ENCODE results near the gene NUDC. TPM values are rescaled to one million over a fixed set of nuclear protein-coding genes. Genes with fewer than 3 reads are reported as not detected.

NUDC gene
- total and polyA plus RNA-seq, 9 of the 15 experiments (the other 6 are each of a cell fraction or from before 2014, with no cell fraction given): 9.8 to 234 (median 149) TPM

DNA sequence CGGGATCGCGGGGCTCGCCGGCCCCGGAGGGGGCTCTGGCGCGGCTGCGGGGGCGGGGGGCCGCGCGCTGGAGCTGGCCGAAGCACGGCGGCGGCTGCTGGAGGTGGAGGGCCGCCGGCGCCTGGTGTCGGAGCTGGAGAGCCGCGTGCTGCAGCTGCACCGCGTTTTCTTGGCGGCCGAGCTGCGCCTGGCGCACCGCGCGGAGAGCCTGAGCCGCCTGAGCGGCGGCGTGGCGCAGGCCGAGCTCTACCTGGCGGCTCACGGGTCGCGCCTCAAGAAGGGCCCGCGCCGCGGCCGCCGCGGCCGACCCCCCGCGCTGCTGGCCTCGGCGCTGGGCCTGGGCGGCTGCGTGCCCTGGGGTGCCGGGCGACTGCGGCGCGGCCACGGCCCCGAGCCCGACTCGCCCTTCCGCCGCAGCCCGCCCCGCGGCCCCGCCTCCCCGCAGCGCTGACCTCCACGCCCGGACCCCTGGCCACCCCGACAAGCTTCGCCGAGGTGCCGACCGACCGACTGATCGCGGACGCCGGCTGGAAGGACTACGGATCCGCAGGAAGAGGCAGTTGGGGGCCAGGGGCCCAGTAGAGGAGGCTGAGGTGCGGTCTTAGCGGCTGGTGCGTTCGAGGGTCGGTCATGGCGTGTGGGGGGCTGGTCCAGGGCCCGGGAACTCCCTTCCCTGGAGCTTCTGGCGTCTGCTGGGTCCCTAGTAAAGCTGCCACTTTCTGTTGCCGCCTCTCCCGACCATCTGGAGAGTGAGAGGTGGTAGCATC, 72.7 kb downstream of the NUDC start (continued):
- TF ChIP-seq, protein P1, sequence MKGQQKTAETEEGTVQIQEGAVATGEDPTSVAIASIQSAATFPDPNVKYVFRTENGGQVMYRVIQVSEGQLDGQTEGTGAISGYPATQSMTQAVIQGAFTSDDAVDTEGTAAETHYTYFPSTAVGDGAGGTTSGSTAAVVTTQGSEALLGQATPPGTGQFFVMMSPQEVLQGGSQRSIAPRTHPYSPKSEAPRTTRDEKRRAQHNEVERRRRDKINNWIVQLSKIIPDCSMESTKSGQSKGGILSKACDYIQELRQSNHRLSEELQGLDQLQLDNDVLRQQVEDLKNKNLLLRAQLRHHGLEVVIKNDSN (CRISPR knock-in tag; IDR thresholded peaks at IDR 0.05): no peak
- TF ChIP-seq NR3C1 (CRISPR knock-in tag; IDR thresholded peaks at IDR 0.05) (no peak), ELF1 (tag; IDR thresholded peaks at IDR 0.05) (no peak), ZKSCAN8 (CRISPR knock-in tag; IDR thresholded peaks at IDR 0.05) (no peak), SRSF9 (IDR thresholded peaks at IDR 0.05; ENCODE audit: borderline replicate concordance, low read depth, low read length) (no peak), ZNF354B (CRISPR knock-in tag; IDR thresholded peaks at IDR 0.05) (no peak), HEY1 (CRISPR knock-in tag; IDR thresholded peaks at IDR 0.05; ENCODE audit: borderline replicate concordance) (no peak), POLR2AphosphoS2 (IDR thresholded peaks at IDR 0.05; ENCODE audit: low read length) (no peak), PRMT5 (CRISPR knock-in tag; IDR thresholded peaks at IDR 0.05) (no peak), PHF20 (IDR thresholded peaks at IDR 0.05; ENCODE audit: partially characterized antibody) (peak; percentile 29), ZZZ3 (IDR thresholded peaks at IDR 0.05) (no peak), ESRRA (IDR thresholded peaks at IDR 0.05; ENCODE audit: borderline replicate concordance, low read depth) (no peak), CTBP1 (IDR thresholded peaks at IDR 0.05; ENCODE audit: borderline replicate concordance) (peak; percentile 73; the same call in 1 of the 2 replicates), SREBF1 (IDR thresholded peaks at IDR 0.05; ENCODE audit: borderline replicate concordance, low read depth, low read length) (no peak)
- TF ChIP-seq, protein P2, sequence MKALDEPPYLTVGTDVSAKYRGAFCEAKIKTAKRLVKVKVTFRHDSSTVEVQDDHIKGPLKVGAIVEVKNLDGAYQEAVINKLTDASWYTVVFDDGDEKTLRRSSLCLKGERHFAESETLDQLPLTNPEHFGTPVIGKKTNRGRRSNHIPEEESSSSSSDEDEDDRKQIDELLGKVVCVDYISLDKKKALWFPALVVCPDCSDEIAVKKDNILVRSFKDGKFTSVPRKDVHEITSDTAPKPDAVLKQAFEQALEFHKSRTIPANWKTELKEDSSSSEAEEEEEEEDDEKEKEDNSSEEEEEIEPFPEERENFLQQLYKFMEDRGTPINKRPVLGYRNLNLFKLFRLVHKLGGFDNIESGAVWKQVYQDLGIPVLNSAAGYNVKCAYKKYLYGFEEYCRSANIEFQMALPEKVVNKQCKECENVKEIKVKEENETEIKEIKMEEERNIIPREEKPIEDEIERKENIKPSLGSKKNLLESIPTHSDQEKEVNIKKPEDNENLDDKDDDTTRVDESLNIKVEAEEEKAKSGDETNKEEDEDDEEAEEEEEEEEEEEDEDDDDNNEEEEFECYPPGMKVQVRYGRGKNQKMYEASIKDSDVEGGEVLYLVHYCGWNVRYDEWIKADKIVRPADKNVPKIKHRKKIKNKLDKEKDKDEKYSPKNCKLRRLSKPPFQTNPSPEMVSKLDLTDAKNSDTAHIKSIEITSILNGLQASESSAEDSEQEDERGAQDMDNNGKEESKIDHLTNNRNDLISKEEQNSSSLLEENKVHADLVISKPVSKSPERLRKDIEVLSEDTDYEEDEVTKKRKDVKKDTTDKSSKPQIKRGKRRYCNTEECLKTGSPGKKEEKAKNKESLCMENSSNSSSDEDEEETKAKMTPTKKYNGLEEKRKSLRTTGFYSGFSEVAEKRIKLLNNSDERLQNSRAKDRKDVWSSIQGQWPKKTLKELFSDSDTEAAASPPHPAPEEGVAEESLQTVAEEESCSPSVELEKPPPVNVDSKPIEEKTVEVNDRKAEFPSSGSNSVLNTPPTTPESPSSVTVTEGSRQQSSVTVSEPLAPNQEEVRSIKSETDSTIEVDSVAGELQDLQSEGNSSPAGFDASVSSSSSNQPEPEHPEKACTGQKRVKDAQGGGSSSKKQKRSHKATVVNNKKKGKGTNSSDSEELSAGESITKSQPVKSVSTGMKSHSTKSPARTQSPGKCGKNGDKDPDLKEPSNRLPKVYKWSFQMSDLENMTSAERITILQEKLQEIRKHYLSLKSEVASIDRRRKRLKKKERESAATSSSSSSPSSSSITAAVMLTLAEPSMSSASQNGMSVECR (CRISPR knock-in tag; IDR thresholded peaks at IDR 0.05): peak; percentile 54
- TF ChIP-seq, protein P3, sequence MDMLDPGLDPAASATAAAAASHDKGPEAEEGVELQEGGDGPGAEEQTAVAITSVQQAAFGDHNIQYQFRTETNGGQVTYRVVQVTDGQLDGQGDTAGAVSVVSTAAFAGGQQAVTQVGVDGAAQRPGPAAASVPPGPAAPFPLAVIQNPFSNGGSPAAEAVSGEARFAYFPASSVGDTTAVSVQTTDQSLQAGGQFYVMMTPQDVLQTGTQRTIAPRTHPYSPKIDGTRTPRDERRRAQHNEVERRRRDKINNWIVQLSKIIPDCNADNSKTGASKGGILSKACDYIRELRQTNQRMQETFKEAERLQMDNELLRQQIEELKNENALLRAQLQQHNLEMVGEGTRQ (CRISPR knock-in tag; IDR thresholded peaks at IDR 0.05): no peak
- TF ChIP-seq, protein P4, sequence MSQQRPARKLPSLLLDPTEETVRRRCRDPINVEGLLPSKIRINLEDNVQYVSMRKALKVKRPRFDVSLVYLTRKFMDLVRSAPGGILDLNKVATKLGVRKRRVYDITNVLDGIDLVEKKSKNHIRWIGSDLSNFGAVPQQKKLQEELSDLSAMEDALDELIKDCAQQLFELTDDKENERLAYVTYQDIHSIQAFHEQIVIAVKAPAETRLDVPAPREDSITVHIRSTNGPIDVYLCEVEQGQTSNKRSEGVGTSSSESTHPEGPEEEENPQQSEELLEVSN (IDR thresholded peaks at IDR 0.05; ENCODE audit: borderline replicate concordance in 1 of 2, extremely low read depth in 1 of 2, insufficient read depth in 1 of 2, insufficient read length in 1 of 2, low read depth in 1 of 2, low read length in 1 of 2, poor library complexity in 1 of 2, severe bottlenecking in 1 of 2): peak; percentile 67 to 93
- TF ChIP-seq, protein P5, sequence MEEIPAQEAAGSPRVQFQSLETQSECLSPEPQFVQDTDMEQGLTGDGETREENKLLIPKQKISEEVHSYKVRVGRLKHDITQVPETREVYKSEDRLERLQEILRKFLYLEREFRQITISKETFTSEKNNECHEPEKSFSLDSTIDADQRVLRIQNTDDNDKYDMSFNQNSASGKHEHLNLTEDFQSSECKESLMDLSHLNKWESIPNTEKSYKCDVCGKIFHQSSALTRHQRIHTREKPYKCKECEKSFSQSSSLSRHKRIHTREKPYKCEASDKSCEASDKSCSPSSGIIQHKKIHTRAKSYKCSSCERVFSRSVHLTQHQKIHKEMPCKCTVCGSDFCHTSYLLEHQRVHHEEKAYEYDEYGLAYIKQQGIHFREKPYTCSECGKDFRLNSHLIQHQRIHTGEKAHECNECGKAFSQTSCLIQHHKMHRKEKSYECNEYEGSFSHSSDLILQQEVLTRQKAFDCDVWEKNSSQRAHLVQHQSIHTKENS (CRISPR knock-in tag; IDR thresholded peaks at IDR 0.05): no peak
